Kidney (tissue), 14 donors: ENCODE data around the gene ACTMAP. TPM values are rescaled to one million over a fixed set of nuclear protein-coding genes. Genes with fewer than 3 reads are reported as not detected.

ENCODE experiments used
- DNase-seq, 5 donors: peaks; one replicate each; pipeline ENCODE4 v3.0.0-alpha.2; 2013 to 2020
- FAIRE-seq: peaks from 2 replicates; lab custom pipeline; 2012; peaks lifted over from hg19 to GRCh38; lab: Jason Lieb, UNC
- H3K27ac ChIP-seq, 2 donors: one replicate each; pipeline ENCODE4 v1.7.0; 2013; ENCODE audit warnings: low read depth in 2 of 2, low read length in 2 of 2, inconsistent platforms in 1 of 2
- H3K27me3 ChIP-seq: one replicate; pipeline ENCODE4 v1.7.1; 2013; ENCODE audit warnings: low read length, inconsistent platforms; ENCODE audit not compliant: control insufficient read depth, insufficient read depth
- H3K36me3 ChIP-seq, 3 donors: one replicate each; pipeline versions ENCODE4 v1.7.0 to v1.7.1; 2013; ENCODE audit warnings: low read length in 3 of 3, control low read depth in 1 of 3, inconsistent platforms in 1 of 3; ENCODE audit not compliant: insufficient read depth in 3 of 3, control insufficient read depth in 2 of 3
- H3K4me1 ChIP-seq, 3 donors: one replicate each; pipeline versions ENCODE4 v1.7.0 to v1.7.1; 2013; ENCODE audit warnings: low read length in 3 of 3, inconsistent platforms in 1 of 3, low read depth in 1 of 3; ENCODE audit not compliant: control insufficient read depth in 2 of 3, insufficient read depth in 2 of 3
- H3K4me3 ChIP-seq, 3 donors: one replicate each; pipeline versions ENCODE4 v1.7.0 to v1.8.1; 2013; ENCODE audit warnings: low read length in 3 of 3, control low read depth in 1 of 3, inconsistent platforms in 1 of 3
- H3K9ac ChIP-seq, 3 donors: one replicate each; pipeline versions ENCODE4 v1.7.0 to v1.7.1; 2013; ENCODE audit warnings: low read length in 3 of 3, control low read depth in 1 of 3, inconsistent platforms in 1 of 3
- H3K9me3 ChIP-seq, 3 donors: one replicate each; pipeline versions ENCODE4 v1.7.0 to v1.7.1; 2013; ENCODE audit warnings: low read length in 3 of 3, control low read depth in 1 of 3, inconsistent platforms in 1 of 3; ENCODE audit not compliant: control insufficient read depth in 2 of 3, insufficient read depth in 1 of 3
- CTCF ChIP-seq: IDR thresholded peaks from 3 replicates; pipeline ENCODE4 v1.5.1; 2012; ENCODE audit warnings: mild to moderate bottlenecking, moderate library complexity, borderline replicate concordance; ENCODE audit not compliant: insufficient read depth; ENCODE audit errors: extremely low read depth
- intact Hi-C: fragments of 100-400 bp; cut with DNase I; formaldehyde crosslinking; loops from one replicate; pipeline ENCODE4 v1.11.1; 2022
- polyA plus RNA-seq: library from polyadenylated mRNA; stranded (reverse); fragments of 350-450 nt; fragmentation: Illumina TruSeq; extraction: RNeasy Lipid Tissue Mini Kit (QIAGEN cat#74804); gene quantifications from one replicate; pipeline ENCODE4 v1.2.3, GENCODE V29; 2014; ENCODE audit warnings: low read depth, low replicate concordance; ENCODE audit not compliant: insufficient read depth
- total RNA-seq: library from RNA; stranded (reverse); fragmentation: NEBNext Ultra II Directional; extraction: Animal tissue kit (Norgen Biotek cat#: 25700); gene quantifications from one replicate; pipeline ENCODE4 v1.2.1, GENCODE V29; 2021
- donor health status: control.
- donor health status: control.
- donor health status: control.
- donor health status: control.
- donor health status: control.
- donor health status: DM: yes; HTN: yes; CAD: no.
- donor health status: Normal renal cell carcinoma (clear cell type).

The ACTMAP gene
- total and polyA plus RNA-seq, 2 donors from 2014 or later, result 8.7 to 8.9 TPM

GRCh38 chr19:40701758-40702157 is 48.5 kb downstream of the ACTMAP start:
- intact Hi-C loops, result no loop called here
- Histone ChIP-seq H3K4me3 (no peak overlapping the region), H3K4me1 (no peaks in the 10 kb centered on the region), H3K27me3 (no peaks in the 10 kb centered on the region), H3K9ac (no peak overlapping the region), H3K36me3 (peaks cover 6 to 18% (median 15%) of the 10 kb centered on the region in 3 donors), H3K9me3 (no peaks in the 10 kb centered on the region), H3K27ac (no peak overlapping the region)
- FAIRE-seq (no peak), DNase-seq (no peak)
- no peak for TF ChIP-seq CTCF

GRCh38 chr19:40700083-40700482 is 50.2 kb downstream of the ACTMAP start:
- DNase-seq (no peak), FAIRE-seq (no peak)
- TF ChIP-seq CTCF, result no peak
- no peaks in the 10 kb centered on the region for H3K27me3 ChIP-seq
- intact Hi-C loops, result no loop called here
- no peaks in the 10 kb centered on the region for H3K4me1 ChIP-seq
- no peaks in the 10 kb centered on the region for H3K9me3 ChIP-seq
- H3K27ac ChIP-seq, result no peak overlapping the region
- H3K36me3 ChIP-seq, result peaks cover 6 to 18% (median 10%) of the 10 kb centered on the region in 3 donors
- no peak overlapping the region for H3K9ac ChIP-seq
- no peak overlapping the region for H3K4me3 ChIP-seq

GRCh38 chr19:40697007-40697406 is 53.3 kb downstream of the ACTMAP start:
- H3K4me1 ChIP-seq, result no peaks in the 10 kb centered on the region
- no peak for DNase-seq
- no peak for TF ChIP-seq CTCF
- no peak overlapping the region for H3K27ac ChIP-seq
- H3K4me3 ChIP-seq, result no peak overlapping the region
- intact Hi-C loops, result no loop called here
- no peak overlapping the region for H3K9ac ChIP-seq
- H3K36me3 ChIP-seq, result peaks cover 3 to 8% (median 4%) of the 10 kb centered on the region in 3 donors
- no peaks in the 10 kb centered on the region for H3K27me3 ChIP-seq
- FAIRE-seq, result no peak
- no peaks in the 10 kb centered on the region for H3K9me3 ChIP-seq

GRCh38 chr19:40695881-40696280 is 54.4 kb downstream of the ACTMAP start:
- no peak overlapping the region for H3K27ac ChIP-seq
- no peak for TF ChIP-seq CTCF
- peaks cover 0 to 8% (median 3%) of the 10 kb centered on the region in 3 donors for H3K36me3 ChIP-seq
- DNase-seq (no peak), FAIRE-seq (no peak)
- H3K9me3 ChIP-seq, result no peaks in the 10 kb centered on the region
- no peak overlapping the region for H3K9ac ChIP-seq
- H3K4me3 ChIP-seq, result no peak overlapping the region
- intact Hi-C loops, result no loop called here
- H3K27me3 ChIP-seq, result no peaks in the 10 kb centered on the region
- H3K4me1 ChIP-seq, result peaks cover 0 to 3% (median 0%) of the 10 kb centered on the region in 3 donors
